Gastroesophageal sphincter (tissue), 4 donors: ENCODE results near the gene PICK1. TPM values are rescaled to one million over a fixed set of nuclear protein-coding genes. Genes with fewer than 3 reads are reported as not detected.

ENCODE experiments used
- ATAC-seq: fragments of 150-250 bp; one replicate; pipeline ENCODE4 v1.9.1; 2016; ENCODE audit warnings: mild to moderate bottlenecking, moderate library complexity
- H3K27ac ChIP-seq, 4 donors: fragments of 200-600 bp; sonication (generic) in 3 of 4; 1 replicate in 3 of 4; 2 replicates in 1 of 4; pipeline ENCODE4 v1.5.1; 2016 to 2019
- H3K27me3 ChIP-seq: fragments of 200-600 bp; sonication (generic); one replicate; pipeline ENCODE4 v1.5.1; 2019
- H3K36me3 ChIP-seq, 2 donors: fragments of 200-600 bp; sonication (generic); one replicate each; pipeline ENCODE4 v1.5.1; 2019; ENCODE audit warnings: control low read depth in 1 of 2
- H3K4me1 ChIP-seq, 3 donors: fragments of 200-600 bp; sonication (generic); 1 replicate in 2 of 3; 2 replicates in 1 of 3; pipeline ENCODE4 v1.5.1; 2016 to 2019; ENCODE audit warnings: control low read depth in 2 of 3
- H3K4me3 ChIP-seq, 2 donors: fragments of 200-600 bp; sonication (generic); one replicate each; pipeline ENCODE4 v1.5.1; 2019; ENCODE audit warnings: mild to moderate bottlenecking in 1 of 2, moderate library complexity in 1 of 2
- H3K9me3 ChIP-seq, 3 donors: fragments of 200-600 bp; sonication (generic); one replicate each; pipeline ENCODE4 v1.5.1; 2017 to 2019; ENCODE audit warnings: control low read depth in 2 of 3
- EP300 ChIP-seq: sonication (generic); formaldehyde crosslinking; IDR thresholded peaks from one replicate; pipeline ENCODE4 v1.6.1; 2017; ENCODE audit warnings: antibody characterized with exemption, mild to moderate bottlenecking
- POLR2A ChIP-seq, 2 donors: fragments of 450-650 bp; IDR thresholded peaks; one replicate each; pipeline ENCODE4 v1.6.1; 2017; ENCODE audit warnings: antibody characterized with exemption in 2 of 2, mild to moderate bottlenecking in 2 of 2, moderate library complexity in 1 of 2
- POLR2AphosphoS5 ChIP-seq: sonication (generic); formaldehyde crosslinking; IDR thresholded peaks from one replicate; pipeline ENCODE4 v1.6.1; 2017; ENCODE audit warnings: antibody characterized with exemption
- WGBS, 2 donors: methylation state at CpG; one replicate each; pipeline ENCODE4 v1.1.5; 2018; ENCODE audit warnings: low coverage in 1 of 2; 5-methylcytosine and 5-hydroxymethylcytosine counted together
- total RNA-seq, 4 donors: library from RNA; depleted of rRNA; stranded (reverse); fragments of >200 nt; gene quantifications; one replicate each; pipeline ENCODE4 v1.1.0, GENCODE V29; 2016
- TF ChIP-seq, protein P1 (sequence below), 4 experiments: fragments of 200-600 bp in 2 of 4; fragments of 450-650 bp in 2 of 4; sonication (generic) in 1 of 4; IDR thresholded peaks; one replicate each; pipeline ENCODE4 v1.5.1; 2017 to 2019; ENCODE audit warnings: antibody characterized with exemption in 4 of 4, mild to moderate bottlenecking in 2 of 4, moderate library complexity in 2 of 4

PICK1 gene
- total RNA-seq, 4 donors from 2014 or later: 20.3 to 35.3 (median 25.7) TPM

DNA sequence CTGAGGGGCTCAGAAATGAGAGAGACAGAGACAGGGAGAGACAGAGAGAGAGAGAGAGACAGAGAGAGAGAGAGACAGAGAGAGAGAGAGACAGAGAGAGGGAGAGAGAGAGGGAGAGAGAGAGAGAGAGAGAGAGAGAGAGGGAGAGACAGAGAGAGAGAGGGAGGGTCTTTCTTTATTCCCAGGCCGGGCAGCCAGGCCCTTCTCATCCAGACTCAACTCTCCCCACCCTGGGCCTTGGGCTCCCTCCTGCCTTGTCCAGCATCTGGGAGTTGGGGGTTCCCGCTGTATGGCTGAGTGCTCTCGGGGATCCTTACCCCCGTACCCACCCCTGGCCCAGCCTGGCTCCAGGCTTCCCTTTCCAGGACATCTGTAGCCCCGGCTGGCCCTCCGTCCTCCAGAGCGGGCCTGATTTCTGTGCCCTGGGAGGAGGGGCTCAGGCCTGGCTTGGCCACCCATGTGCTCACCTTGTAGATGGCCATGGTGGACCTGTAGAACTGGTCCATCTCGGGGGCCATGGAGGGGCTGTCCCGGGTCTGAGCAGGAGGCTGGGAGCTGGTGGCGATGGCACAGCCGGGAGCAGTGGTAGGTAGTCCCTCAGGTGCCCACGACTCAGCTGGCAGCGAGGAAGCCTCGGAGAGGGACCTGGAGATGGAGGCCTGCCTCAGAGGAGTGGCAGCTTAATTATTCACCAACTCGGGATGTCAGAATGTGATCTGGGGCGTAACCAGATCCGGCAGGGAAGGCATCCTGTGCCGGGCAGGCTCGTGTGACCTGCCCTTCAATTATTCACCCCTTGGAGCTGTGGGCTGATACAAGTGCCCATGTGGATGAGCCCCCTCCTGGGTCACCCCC is 53.0 kb downstream of the PICK1 start, which contains the start of gene BAIAP2L2:
Gene BAIAP2L2 (minus strand): TSS at position 677 of the 855 bp plus-strand sequence. CDS start 159 bp downstream, at position 518.
- 58 to 90% methylated on average over 3 to 5 of the region's 19 CpGs for WGBS, 2 donors
- no peaks in the 10 kb centered on the region for H3K9me3 ChIP-seq
- no peak within 1 kb of the TSS for H3K27ac ChIP-seq

GRCh38 chr22:38110863-38111852 is 54.0 kb downstream of the PICK1 start:
- ATAC-seq: no peak
- H3K4me1 ChIP-seq: peaks cover 0 to 24% (median 0%) of the 10 kb centered on the region in 3 donors
- no peak overlapping the region for H3K27ac ChIP-seq
- peaks cover 0 to 32% of the 10 kb centered on the region in 2 donors for H3K36me3 ChIP-seq
- WGBS, 2 donors: 81 to 83% methylated on average over 1 to 5 of the region's 30 CpGs
- TF ChIP-seq POLR2A (IDR thresholded peaks at IDR 0.05): no peak
- TF ChIP-seq, protein P1, sequence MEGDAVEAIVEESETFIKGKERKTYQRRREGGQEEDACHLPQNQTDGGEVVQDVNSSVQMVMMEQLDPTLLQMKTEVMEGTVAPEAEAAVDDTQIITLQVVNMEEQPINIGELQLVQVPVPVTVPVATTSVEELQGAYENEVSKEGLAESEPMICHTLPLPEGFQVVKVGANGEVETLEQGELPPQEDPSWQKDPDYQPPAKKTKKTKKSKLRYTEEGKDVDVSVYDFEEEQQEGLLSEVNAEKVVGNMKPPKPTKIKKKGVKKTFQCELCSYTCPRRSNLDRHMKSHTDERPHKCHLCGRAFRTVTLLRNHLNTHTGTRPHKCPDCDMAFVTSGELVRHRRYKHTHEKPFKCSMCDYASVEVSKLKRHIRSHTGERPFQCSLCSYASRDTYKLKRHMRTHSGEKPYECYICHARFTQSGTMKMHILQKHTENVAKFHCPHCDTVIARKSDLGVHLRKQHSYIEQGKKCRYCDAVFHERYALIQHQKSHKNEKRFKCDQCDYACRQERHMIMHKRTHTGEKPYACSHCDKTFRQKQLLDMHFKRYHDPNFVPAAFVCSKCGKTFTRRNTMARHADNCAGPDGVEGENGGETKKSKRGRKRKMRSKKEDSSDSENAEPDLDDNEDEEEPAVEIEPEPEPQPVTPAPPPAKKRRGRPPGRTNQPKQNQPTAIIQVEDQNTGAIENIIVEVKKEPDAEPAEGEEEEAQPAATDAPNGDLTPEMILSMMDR (IDR thresholded peaks at IDR 0.05): no peak
- TF ChIP-seq POLR2AphosphoS5: no peak
- TF ChIP-seq EP300: no peak
- H3K4me3 ChIP-seq: no peak overlapping the region
- H3K9me3 ChIP-seq: no peaks in the 10 kb centered on the region
- no peaks in the 10 kb centered on the region for H3K27me3 ChIP-seq

More for the DNA sequence above, 53.0 kb downstream of the PICK1 start, which contains the start of gene BAIAP2L2:
- Histone ChIP-seq H3K4me1 (peaks cover 0 to 24% (median 0%) of the 10 kb centered on the region in 3 donors), H3K4me3 (no peak within 1 kb of the TSS), H3K36me3 (peaks cover 0 to 23% of the 10 kb centered on the region in 2 donors), H3K27me3 (no peaks in the 10 kb centered on the region)
- TF ChIP-seq POLR2AphosphoS5 (no peak), POLR2A (IDR thresholded peaks at IDR 0.05) (no peak), EP300 (no peak)
- TF ChIP-seq, protein P1 (IDR thresholded peaks at IDR 0.05): no peak
- ATAC-seq: no peak

GRCh38 chr22:38111925-38112355 is 54.7 kb downstream of the PICK1 start:
- H3K4me3 ChIP-seq: no peak overlapping the region
- WGBS, 2 donors: 60% methylated on average over 1 of the region's 11 CpGs; no CpG with 5 or more reads in 1 of the 2 donors
- no peaks in the 10 kb centered on the region for H3K9me3 ChIP-seq
- TF ChIP-seq POLR2A (IDR thresholded peaks at IDR 0.05) (no peak), EP300 (no peak), POLR2AphosphoS5 (no peak)
- TF ChIP-seq, protein P1 (IDR thresholded peaks at IDR 0.05): no peak
- no peak for ATAC-seq
- peaks cover 0 to 32% of the 10 kb centered on the region in 2 donors for H3K36me3 ChIP-seq
- H3K27ac ChIP-seq: no peak overlapping the region
- no peaks in the 10 kb centered on the region for H3K27me3 ChIP-seq
- H3K4me1 ChIP-seq: peaks cover 0 to 24% (median 0%) of the 10 kb centered on the region in 3 donors

DNA sequence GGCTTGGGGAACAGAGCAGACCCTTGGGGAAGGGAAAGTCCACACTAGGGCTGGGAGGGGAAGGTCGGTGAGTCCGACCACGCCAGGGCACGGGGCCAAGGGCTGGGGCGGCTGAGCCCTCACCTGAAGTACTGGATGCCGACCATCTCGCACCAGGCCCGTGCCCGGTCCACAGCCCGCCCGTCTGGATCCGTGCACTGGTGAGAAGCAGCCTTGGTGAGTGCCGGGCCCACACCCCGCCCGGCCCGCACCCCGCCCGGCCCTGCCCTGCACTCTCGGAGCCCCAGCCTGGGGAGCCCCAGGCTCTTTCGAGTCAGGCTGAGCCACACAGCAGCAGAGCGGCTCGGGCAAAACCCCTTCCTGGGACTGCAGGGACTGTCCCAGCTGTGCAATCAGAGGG is 55.2 kb downstream of the PICK1 start:
- ATAC-seq: no peak
- Histone ChIP-seq H3K4me3 (no peak overlapping the region), H3K27me3 (no peaks in the 10 kb centered on the region), H3K4me1 (peaks cover 0 to 24% (median 0%) of the 10 kb centered on the region in 3 donors), H3K36me3 (peaks cover 0 to 32% of the 10 kb centered on the region in 2 donors), H3K27ac (no peak overlapping the region), H3K9me3 (no peaks in the 10 kb centered on the region)
- no peak for TF ChIP-seq POLR2A (IDR thresholded peaks at IDR 0.05)
- no peak for TF ChIP-seq POLR2AphosphoS5
- no peak for TF ChIP-seq EP300
- TF ChIP-seq, protein P1 (IDR thresholded peaks at IDR 0.05): no peak
- WGBS, 2 donors: no CpG with 5 or more reads among the region's 22 CpGs
